ENCODE data around the gene BUB1.

GRCh38 chr2:110637093-110637492 is 40.8 kb downstream of the BUB1 start:
- no peak for TF ChIP-seq CTCF (IDR thresholded peaks at IDR 0.05)
- no peak for TF ChIP-seq POLR2A (IDR thresholded peaks at IDR 0.05)
